Fibroblast of skin of scalp (primary cell): ENCODE results near the gene RUVBL1. TPM values are rescaled to one million over a fixed set of nuclear protein-coding genes. Genes with fewer than 3 reads are reported as not detected.
"Not testable (repeated sequence)": the region's sequence is repeated elsewhere in the genome, so short reads cannot be mapped to it uniquely, and the experiment has no call there.

Source experiments
- DNase-seq: peaks from one replicate; pipeline ENCODE4 v3.0.0-alpha.2; 2013
- polyA plus RNA-seq, 2 experiments: library from polyadenylated mRNA; unstranded; fragments of 120-200 nt; gene quantifications; one replicate each; pipeline ENCODE4 v1.2.1, GENCODE V29; 2013; ENCODE audit not compliant: insufficient read length in 2 of 2

The RUVBL1 gene
- polyA plus RNA-seq (2013, experiment 1 of 2; ENCODE audit: insufficient read length) = 54.8 TPM
- polyA plus RNA-seq (2013, experiment 2 of 2; ENCODE audit: insufficient read length) = 54.3 TPM

GRCh38 chr3:128123538-128124368 lies at the start of gene RUVBL1:
RUVBL1 (minus strand) TSS chr3:128123812; CDS start chr3:128123724, 88 bp downstream.
- peak; percentile 98 for DNase-seq

DNA sequence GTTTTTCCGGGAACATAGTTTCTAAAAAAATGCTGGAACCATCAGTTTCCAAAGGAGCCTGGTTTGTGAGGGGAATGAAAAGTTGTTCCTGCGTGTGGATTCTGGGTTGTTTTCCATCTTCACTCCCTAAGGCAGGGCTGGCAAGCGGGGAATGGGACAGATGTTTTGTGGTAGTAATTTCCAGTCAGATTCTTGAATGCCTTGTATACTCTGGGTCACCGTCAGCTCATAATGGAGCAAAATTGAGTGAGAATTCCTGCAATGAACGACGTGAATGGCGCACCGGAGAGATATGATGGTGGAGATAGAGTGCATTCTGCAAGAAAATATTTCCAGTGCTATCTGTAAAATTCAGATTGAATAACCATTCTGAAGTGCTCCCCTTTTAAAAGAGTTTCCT lies 49.6 kb upstream of the RUVBL1 start:
- no peak for DNase-seq

- peak; percentile 77 for DNase-seq
Observed at GRCh38 chr3:128170866-128171516, 47.4 kb upstream of the RUVBL1 start.

- no peak for DNase-seq
Observed at GRCh38 chr3:128168836-128169235, 45.2 kb upstream of the RUVBL1 start.

DNA sequence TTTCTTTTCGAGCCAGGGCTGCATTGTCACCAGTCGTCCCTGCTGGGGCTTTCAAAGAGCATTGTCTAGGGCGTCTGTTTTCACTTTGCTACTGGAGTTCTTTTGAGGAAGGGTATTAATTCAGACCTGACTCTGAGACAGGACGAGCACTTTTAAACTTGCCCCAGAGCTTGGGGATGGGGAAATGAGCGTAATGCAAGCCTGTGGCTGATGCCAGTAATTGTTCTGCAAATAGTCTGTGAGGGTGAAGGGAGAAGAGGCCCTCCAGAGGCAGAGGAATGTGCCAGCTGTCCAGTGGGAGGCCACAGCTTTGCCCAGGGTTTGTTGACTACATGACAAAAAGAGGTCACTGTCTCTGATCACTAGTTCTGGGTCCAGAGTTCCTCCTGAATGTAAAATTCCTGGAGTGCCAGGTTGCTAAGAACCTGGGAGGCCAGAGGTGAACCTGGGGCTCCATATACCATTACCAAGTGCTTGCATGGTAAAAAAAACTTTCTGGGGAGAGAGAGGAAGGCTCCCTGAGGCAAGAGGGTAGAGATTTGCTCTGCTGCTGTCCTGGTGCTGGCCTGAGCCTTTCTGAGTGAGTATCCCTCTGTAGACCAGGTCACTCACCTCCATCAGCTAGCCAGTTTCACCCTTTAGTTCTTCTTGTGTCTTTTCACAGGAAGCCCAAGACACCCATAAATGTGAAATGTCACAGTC lies 44.5 kb upstream of the RUVBL1 start:
- DNase-seq = peak; percentile 9

DNA sequence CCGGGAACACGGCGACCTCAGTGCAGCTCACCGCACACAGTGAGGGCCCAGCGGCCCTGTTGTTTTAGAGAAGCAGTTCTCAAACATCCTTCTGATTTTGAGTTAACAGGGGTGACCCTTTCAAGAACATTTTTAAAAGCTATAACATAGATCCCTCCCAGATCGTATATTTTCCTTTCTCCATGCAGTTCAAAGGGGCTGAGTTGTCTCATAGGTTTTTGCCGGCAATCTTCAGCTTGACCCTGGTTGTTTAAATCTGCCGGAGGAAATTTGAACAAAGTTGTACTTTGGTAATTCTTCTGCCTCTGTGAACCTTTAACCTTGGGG lies 44.0 kb upstream of the RUVBL1 start:
- no peak for DNase-seq

- DNase-seq = no peak
Observed at GRCh38 chr3:128166971-128167453, 43.4 kb upstream of the RUVBL1 start.

DNA sequence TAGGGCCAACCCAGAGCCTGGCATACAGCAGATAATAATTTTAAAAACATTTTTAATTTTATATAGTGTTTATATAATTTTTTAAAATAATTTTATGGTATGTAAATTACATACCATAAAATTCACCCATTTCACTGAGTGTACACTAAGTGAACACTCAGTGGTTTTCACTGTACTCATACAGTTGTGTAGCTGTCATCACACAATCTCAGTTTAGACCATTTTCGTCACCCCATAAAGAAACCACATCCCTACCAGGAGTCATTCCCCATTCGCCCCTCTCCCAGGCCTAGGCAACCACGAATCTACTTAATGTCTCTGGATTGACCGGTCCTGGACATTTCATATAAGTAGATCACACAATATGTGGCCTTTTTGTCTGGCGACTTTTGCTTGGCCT lies 39.8 kb upstream of the RUVBL1 start:
- DNase-seq = no peak

GRCh38 chr3:128160661-128161060 lies 37.0 kb upstream of the RUVBL1 start:
- no peak for DNase-seq

- no peak for DNase-seq
Observed at GRCh38 chr3:128155616-128156360, 32.2 kb upstream of the RUVBL1 start.

- DNase-seq = not testable (repeated sequence)
Observed at GRCh38 chr3:128154354-128154753, 30.7 kb upstream of the RUVBL1 start.

- DNase-seq = peak; percentile 82
Observed at GRCh38 chr3:128153156-128154041, 29.8 kb upstream of the RUVBL1 start, which contains the start of gene EEFSEC. EEFSEC (plus strand) TSS chr3:128153481; CDS start chr3:128153508, 27 bp downstream.

DNA sequence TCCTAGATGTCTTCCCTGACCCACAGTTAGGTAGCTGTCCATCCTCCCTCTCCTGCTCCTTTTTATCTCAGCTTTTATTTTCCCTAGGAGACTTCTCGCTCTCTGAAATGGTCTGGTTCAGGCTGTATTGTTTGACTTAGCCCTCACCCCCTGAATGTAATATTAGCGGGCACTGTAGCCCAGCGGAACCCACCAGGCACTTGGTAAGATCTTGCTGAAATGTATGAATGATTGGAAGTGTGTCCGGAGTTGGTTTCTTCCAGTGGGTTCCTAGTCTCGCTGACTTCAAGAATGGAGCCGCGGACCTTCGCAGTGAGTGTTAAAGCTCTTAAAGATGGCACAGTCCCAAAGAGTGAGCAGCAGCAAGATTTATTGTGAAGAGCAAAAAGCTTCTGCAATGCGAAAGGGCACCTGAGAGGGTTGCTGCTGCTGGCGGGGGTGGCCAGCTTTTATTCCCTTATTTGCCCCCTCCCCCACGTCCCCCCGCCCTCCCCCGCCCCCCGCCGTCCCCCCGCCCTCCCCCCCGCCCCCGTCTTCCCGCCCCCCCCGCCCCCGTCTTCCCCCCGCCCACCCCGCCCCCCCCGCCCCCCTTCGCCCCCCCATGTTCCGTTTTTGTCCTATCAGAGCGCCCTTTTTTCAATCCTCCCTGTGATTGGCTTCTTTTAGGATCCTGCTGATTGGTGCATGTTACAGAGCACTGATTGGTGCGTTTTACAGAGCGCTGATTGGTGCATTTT lies 29.0 kb upstream of the RUVBL1 start:
- peak; percentile 75 for DNase-seq

DNA sequence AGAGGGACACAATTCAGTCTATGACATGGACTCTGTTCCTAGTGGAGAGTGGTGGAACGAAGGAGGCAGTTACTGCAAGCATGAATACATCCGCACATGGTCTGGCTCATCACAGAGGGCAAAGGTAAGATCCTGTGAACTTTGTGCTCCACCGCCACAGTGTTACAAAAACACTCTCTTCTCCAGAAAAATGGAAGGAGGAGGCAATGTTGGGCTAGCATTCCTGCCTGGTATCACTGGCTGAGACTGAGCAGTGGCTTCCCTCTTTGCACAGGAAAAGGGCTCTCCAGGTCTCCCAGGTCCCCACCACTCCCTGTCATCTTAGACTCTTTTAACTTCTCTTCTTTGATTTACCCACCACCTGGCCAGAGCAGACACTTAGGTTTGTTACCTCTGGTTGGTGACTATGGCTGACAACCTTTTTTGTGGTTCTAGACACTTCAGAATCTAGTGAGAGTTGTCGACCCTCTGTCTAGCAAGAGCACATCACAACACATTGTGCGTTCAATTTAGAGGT lies 28.2 kb upstream of the RUVBL1 start:
- DNase-seq = no peak

- no peak for DNase-seq
Observed at GRCh38 chr3:128149650-128150049, 26.0 kb upstream of the RUVBL1 start.

DNA sequence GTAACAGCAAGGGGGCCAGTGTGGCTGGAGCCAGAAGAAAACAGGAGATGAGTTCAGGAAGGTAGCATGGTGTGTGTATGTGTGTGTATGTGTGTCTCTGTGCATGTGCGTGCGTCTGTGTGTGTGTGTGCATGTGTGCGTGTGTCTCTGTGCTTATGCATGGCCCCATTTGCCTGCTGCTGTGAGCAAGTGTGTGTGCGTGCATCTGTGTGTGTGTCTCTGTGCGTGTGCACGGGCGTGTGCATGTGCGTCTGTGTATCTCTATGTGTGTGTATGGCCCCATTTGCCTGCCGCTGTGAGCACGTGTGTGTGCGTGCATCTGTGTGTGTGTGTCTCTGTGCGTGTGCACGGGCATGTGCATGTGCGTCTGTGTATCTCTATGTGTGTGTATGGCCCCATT lies 22.6 kb upstream of the RUVBL1 start:
- no peak for DNase-seq

DNA sequence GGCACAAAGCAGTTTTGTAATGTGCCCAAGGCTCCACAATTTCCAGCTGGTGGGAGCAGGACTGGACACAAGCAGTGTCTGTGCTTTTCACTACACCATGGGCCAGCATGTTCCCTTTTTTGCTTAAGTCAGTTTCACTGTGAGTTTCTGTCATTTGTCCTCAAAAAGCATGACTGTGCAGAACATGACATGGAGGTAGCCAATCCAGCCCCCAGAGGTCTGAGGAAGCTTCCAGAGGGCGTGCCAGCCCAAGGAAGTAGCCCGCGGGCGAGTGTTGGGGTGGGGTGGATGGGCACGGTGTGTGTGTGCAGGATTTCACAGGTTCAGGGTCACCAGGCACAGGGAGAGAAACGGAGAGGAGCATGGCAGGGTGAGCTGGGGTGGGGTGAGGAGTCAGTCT lies 21.7 kb upstream of the RUVBL1 start:
- no peak for DNase-seq

- no peak for DNase-seq
Observed at GRCh38 chr3:128144512-128145187, 21.0 kb upstream of the RUVBL1 start.

- DNase-seq = no peak
Observed at GRCh38 chr3:128143496-128143895, 19.9 kb upstream of the RUVBL1 start.
